K562 (cell line): Measurements from ENCODE around the gene CFD. TPM values are rescaled to one million over a fixed set of nuclear protein-coding genes. Genes with fewer than 3 reads are reported as not detected.
A peak's percentile ranks its signal among the peaks of the same experiment; 100 is the strongest.

Experiments used
- ATAC-seq: fragments of 200-7000 bp; cut with Tn5 transposase; 3 replicates; pipeline ENCODE4 v1.9.1; 2020; ENCODE audit warnings: moderate library complexity
- BruUV-seq: library from RNA; stranded (reverse); fragments of 400-500 nt; replicated peaks from 2 replicates; lab custom pipeline; 2021; lab: Mats Ljungman, UMichigan
- CTCF ChIA-PET: fragments of 300-600 bp; formaldehyde crosslinking; extraction: SDS; loops from one replicate; lab custom pipeline; 2021; ENCODE audit warnings: low intra/inter-chr PET ratio; lab: Yijun Ruan, JAX
- POLR2A ChIA-PET: fragments of 300-600, 350-650 bp; sonication (Branson Sonifier 250); formaldehyde crosslinking; extraction: SDS; loops from one replicate; lab custom pipeline; 2021; ENCODE audit warnings: antibody characterized with exemption, inconsistent platforms; lab: Yijun Ruan, JAX
- DNase-seq, 4 experiments: peaks; one replicate each; pipeline versions ENCODE4 v3.0.0 to v3.0.0-alpha.2; 2011 to 2018; ENCODE audit warnings: low spot score in 3 of 4, mixed read lengths in 3 of 4; ENCODE audit errors: extremely low read depth in 1 of 4
- FAIRE-seq: peaks from 2 replicates; lab custom pipeline; 2011; peaks lifted over from hg19 to GRCh38; lab: Jason Lieb, UNC
- H2AFZ ChIP-seq: 2 replicates; pipeline ENCODE4 v1.6.0; 2011; ENCODE audit warnings: low read depth, low read length, control low read depth, inconsistent platforms
- H3K27ac ChIP-seq: fragments of 200-600 bp; 3 replicates; pipeline ENCODE4 v1.8.0; 2011; ENCODE audit warnings: low read depth, mild to moderate bottlenecking, control low read depth, inconsistent platforms, low read length, moderate library complexity, mixed read lengths; ENCODE audit errors: extremely low read depth
- H3K27me3 ChIP-seq, 2 experiments: fragments of 300-600 bp in 1 of 2; 2 replicates in 1 of 2; 3 replicates in 1 of 2; pipeline versions ENCODE4 v1.6.0 to v1.8.0; 2011; ENCODE audit warnings: inconsistent platforms in 2 of 2, low read length in 2 of 2, mild to moderate bottlenecking in 1 of 2, mixed read lengths in 1 of 2, moderate library complexity in 1 of 2; ENCODE audit not compliant: control insufficient read depth in 2 of 2, insufficient read depth in 2 of 2
- H3K36me3 ChIP-seq: fragments of 300-600 bp; 3 replicates; pipeline ENCODE4 v1.8.0; 2011; ENCODE audit warnings: mild to moderate bottlenecking, low read length, inconsistent platforms; ENCODE audit not compliant: control insufficient read depth, insufficient read depth
- H3K4me1 ChIP-seq, 2 experiments: fragments of 200-600 bp in 1 of 2; replicated peaks in 1 of 2; 2 replicates in 1 of 2; 3 replicates in 1 of 2; pipeline versions ENCODE4 v1.5.1 to v1.8.0; 2011; ENCODE audit warnings: inconsistent platforms in 2 of 2, low read length in 2 of 2, mild to moderate bottlenecking in 1 of 2, mixed read lengths in 1 of 2, moderate library complexity in 1 of 2; ENCODE audit not compliant: control insufficient read depth in 2 of 2, insufficient read depth in 2 of 2
- H3K4me2 ChIP-seq: 2 replicates; pipeline ENCODE4 v1.6.1; 2011; ENCODE audit warnings: low read length, control low read depth, inconsistent platforms, mixed read lengths; ENCODE audit not compliant: insufficient read depth
- H3K4me3 ChIP-seq: fragments of 200-600 bp; sonication (generic), shearing (Covaris generic); 2 replicates; pipeline ENCODE4 v1.5.1; 2016; ENCODE audit warnings: control low read depth, inconsistent platforms
- H3K79me2 ChIP-seq: fragments of 200-600 bp; 3 replicates; pipeline ENCODE4 v1.8.0; 2011; ENCODE audit warnings: low read length, inconsistent platforms; ENCODE audit not compliant: control insufficient read depth, insufficient read depth
- H3K9ac ChIP-seq, 2 experiments: 2 replicates each; pipeline versions ENCODE4 v1.6.0 to v1.6.1; 2011; ENCODE audit warnings: low read depth in 2 of 2, low read length in 2 of 2, control low read depth in 1 of 2, inconsistent platforms in 1 of 2, mild to moderate bottlenecking in 1 of 2, mixed read lengths in 1 of 2; ENCODE audit not compliant: insufficient read depth in 1 of 2
- H3K9me1 ChIP-seq: one replicate; pipeline ENCODE4 v1.6.0; 2011; ENCODE audit warnings: inconsistent platforms, mild to moderate bottlenecking, low read length, moderate library complexity; ENCODE audit not compliant: control insufficient read depth, insufficient read depth
- H3K9me3 ChIP-seq: replicated peaks from 2 replicates; pipeline ENCODE4 v1.5.1; 2011; ENCODE audit warnings: low read depth, low read length, inconsistent platforms; ENCODE audit not compliant: control insufficient read depth, insufficient read depth
- H4K20me1 ChIP-seq: replicated peaks from 2 replicates; pipeline ENCODE4 v1.6.1; 2011; ENCODE audit warnings: low read length, inconsistent platforms, mixed read lengths; ENCODE audit not compliant: control insufficient read depth, insufficient read depth
- FOXK2 ChIP-seq, 2 experiments: fragments of 450-650 bp; IDR thresholded peaks in 1 of 2; conservative IDR thresholded peaks in 1 of 2; 2 replicates each; pipeline ENCODE4 v1.6.1; 2016; ENCODE audit warnings: low read depth in 2 of 2, mild to moderate bottlenecking in 1 of 2
- KLF1 ChIP-seq: fragments of 450-650 bp; IDR thresholded peaks from 2 replicates; pipeline ENCODE4 v1.6.1; 2016; ENCODE audit warnings: missing genetic modification characterization, missing compliant biosample characterization
- RBFOX2 ChIP-seq: fragments of 200-400 bp; formaldehyde crosslinking; IDR thresholded peaks from 2 replicates; pipeline ENCODE4 v1.6.1; 2017; ENCODE audit warnings: low read depth, mild to moderate bottlenecking, low read length, moderate library complexity
- REST ChIP-seq, 2 experiments: fragments of 450-650 bp; formaldehyde crosslinking in 1 of 2; IDR thresholded peaks; 2 replicates each; pipeline versions ENCODE4 v1.4.0 to v1.6.1; 2014 to 2020; ENCODE audit warnings: mild to moderate bottlenecking in 2 of 2, borderline replicate concordance in 1 of 2, low read depth in 1 of 2
- SMARCA4 ChIP-seq: fragments of 450-650 bp; IDR thresholded peaks from 2 replicates; pipeline ENCODE4 v1.6.1; 2016
- SP1 ChIP-seq: sonication (generic); formaldehyde crosslinking; IDR thresholded peaks from 2 replicates; pipeline ENCODE4 v1.8.1; 2022; ENCODE audit warnings: mild to moderate bottlenecking, missing genetic modification reagents
- YY1 ChIP-seq, 3 experiments: IDR thresholded peaks; 2 replicates each; pipeline ENCODE4 v1.6.1; 2011; ENCODE audit warnings: low read length in 2 of 3, mild to moderate bottlenecking in 2 of 3, moderate library complexity in 2 of 3, borderline replicate concordance in 1 of 3, control low read depth in 1 of 3, low read depth in 1 of 3; ENCODE audit not compliant: insufficient read depth in 3 of 3, insufficient replicate concordance in 2 of 3, control insufficient read depth in 1 of 3, insufficient read length in 1 of 3; ENCODE audit errors: extremely low read depth in 1 of 3
- ZNF639 ChIP-seq, 2 experiments: fragments of 200-800 bp in 1 of 2; sonication (Bioruptor generic) in 1 of 2; sonication (generic) in 1 of 2; formaldehyde crosslinking in 1 of 2; IDR thresholded peaks in 1 of 2; conservative IDR thresholded peaks in 1 of 2; 2 replicates each; pipeline versions ENCODE4 v1.5.0 to v1.6.1; 2016 to 2020; ENCODE audit warnings: missing compliant biosample characterization in 1 of 2, missing genetic modification characterization in 1 of 2, missing genetic modification reagents in 1 of 2
- ZNF740 ChIP-seq, 3 experiments: fragments of 200-800 bp in 1 of 3; sonication (Bioruptor generic) in 1 of 3; sonication (generic) in 1 of 3; formaldehyde crosslinking in 1 of 3; IDR thresholded peaks; 2 replicates each; pipeline versions ENCODE4 v1.6.1 to v1.8.0; 2016 to 2022; ENCODE audit warnings: mild to moderate bottlenecking in 2 of 3, missing compliant biosample characterization in 2 of 3, missing genetic modification characterization in 2 of 3, missing genetic modification reagents in 1 of 3
- WGBS: fragments of 100-300 bp; shearing (Covaris generic); methylation state at CpG from one replicate; pipeline ENCODE4 v1.1.6; 2016; ENCODE audit warnings: low coverage, mixed read lengths; ENCODE audit not compliant: insufficient coverage; ENCODE audit errors: missing lambda C conversion rate; 5-methylcytosine and 5-hydroxymethylcytosine counted together
- in situ Hi-C: fragments of 300-500 bp; cut with MboI; formaldehyde crosslinking; loops from 4 replicates; pipeline ENCODE4 v1.15.0; 2018; ENCODE audit warnings: inconsistent platforms, mixed read lengths
- intact Hi-C: fragments of 100-400 bp; cut with micrococcal nuclease; formaldehyde crosslinking; loops from 2 replicates; pipeline ENCODE4 v1.14.2; 2022
- polyA plus RNA-seq, 8 experiments: library from polyadenylated mRNA; depleted of rRNA in 4 of 8; stranded (reverse) in 5 of 8; unstranded in 3 of 8; fragments of >200 nt; fragmentation: Nextera tagmentation in 2 of 8; fragmentation: Illumina TruSeq in 1 of 8; extraction: Ambion mirVana in 2 of 8; extraction: Trizol in 1 of 8; gene quantifications; 2 replicates each; pipeline versions ENCODE4 v1.2.1 to v1.2.3, GENCODE V29; 2011 to 2014; ENCODE audit warnings: inconsistent platforms in 1 of 8, missing spikeins in 1 of 8
- total RNA-seq, 7 experiments: library from RNA; depleted of rRNA in 6 of 7; stranded (reverse); fragments of >200 nt in 6 of 7; fragmentation: Illumina TruSeq in 2 of 7; extraction: Trizol in 2 of 7; gene quantifications; 2 replicates each; pipeline versions ENCODE4 v1.2.1 to v1.2.3, GENCODE V29; 2011 to 2021; ENCODE audit warnings: low replicate concordance in 1 of 7

Gene CFD
- total and polyA plus RNA-seq, 9 of the 15 experiments (the other 6 are each of a cell fraction or from before 2014, with no cell fraction given): 0.52 to 59.4 (median 7.6) TPM

DNA sequence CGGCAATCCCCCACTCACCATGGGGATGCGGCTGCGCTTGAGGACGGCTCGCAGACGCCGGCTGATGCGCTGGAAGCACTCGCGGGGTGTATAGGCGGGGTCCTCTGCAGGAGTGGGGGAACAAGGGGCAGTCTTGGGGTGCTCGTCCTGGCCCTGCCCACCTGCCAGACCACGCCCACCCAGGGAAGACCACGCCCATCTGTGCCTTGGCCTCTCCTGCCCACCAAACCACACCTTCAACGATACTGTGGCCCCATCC is 40.5 kb downstream of the CFD start:
- no peaks in the 10 kb centered on the region for H3K9me3 ChIP-seq
- H3K4me2 ChIP-seq: peak overlapping the region; percentile 24; the same call in 1 of the 2 replicates
- BruUV-seq: no TSS peak
- FAIRE-seq: no peak
- peaks cover 37 to 77% of the 10 kb centered on the region in 2 experiments for H3K4me1 ChIP-seq
- H3K27me3 ChIP-seq: no peaks in the 10 kb centered on the region
- intact Hi-C loops (no loop called here), in situ Hi-C loops (no loop called here)
- no peak overlapping the region for H2AFZ ChIP-seq
- H3K27ac ChIP-seq: no peak overlapping the region; the same call in 2 of the 3 replicates
- H3K9me1 ChIP-seq: peaks cover 5% of the 10 kb centered on the region
- no peak overlapping the region for H3K4me3 ChIP-seq
- ATAC-seq: peak; percentile 46
- peaks cover 12% of the 10 kb centered on the region for H4K20me1 ChIP-seq
- peaks cover 47% of the 10 kb centered on the region for H3K79me2 ChIP-seq
- ChIA-PET POLR2A (no interaction called here), CTCF (no interaction called here)
- H3K9ac ChIP-seq: peak overlapping the region in 1 of 2 experiments; percentile 61; a peak in 2 of 4 replicates
- no peak for DNase-seq
- H3K36me3 ChIP-seq: peaks cover 64% of the 10 kb centered on the region; the same call in 2 of the 3 replicates
- WGBS: 44% methylated on average over 15 of the region's 15 CpGs
- TF ChIP-seq YY1 (IDR thresholded peaks at IDR 0.05; ENCODE audit: borderline replicate concordance in 1 of 3, control insufficient read depth in 1 of 3, extremely low read depth in 1 of 3, insufficient read depth in 3 of 3, insufficient read length in 1 of 3, insufficient replicate concordance in 2 of 3, low read depth in 1 of 3, low read length in 2 of 3) (no peak), KLF1 (tag) (no peak), SP1 (CRISPR knock-in tag) (peak; percentile 33; the same call in 1 of the 2 replicates), REST (IDR thresholded peaks at IDR 0.05; ENCODE audit: borderline replicate concordance) (no peak), REST (CRISPR knock-in tag; IDR thresholded peaks at IDR 0.05; ENCODE audit: low read depth) (0 out of 2 replicates have a peak, but pooled peaks have one; percentile 28), ZNF639 (CRISPR knock-in tag; conservative IDR thresholded peaks at IDR 0.05 in 1 of 2, IDR thresholded peaks at IDR 0.05 in 1 of 2) (no peak), SMARCA4 (no peak), RBFOX2 (peak; percentile 49), FOXK2 (conservative IDR thresholded peaks at IDR 0.05 in 1 of 2, IDR thresholded peaks at IDR 0.05 in 1 of 2; ENCODE audit: low read depth in 2 of 2) (no peak), ZNF740 (CRISPR knock-in tag; IDR thresholded peaks at IDR 0.05) (peak; percentile 44; the same call in 1 of the 2 replicates), ZNF740 (tag; IDR thresholded peaks at IDR 0.05) (no peak)
